Measurements from ENCODE around the gene ERP29. TPM values are rescaled to one million over a fixed set of nuclear protein-coding genes. Genes with fewer than 3 reads are reported as not detected.
"Not testable (repeated sequence)": the region's sequence is repeated elsewhere in the genome, so short reads cannot be mapped to it uniquely, and the experiment has no call there.

The ERP29 gene
- total RNA-seq, 1 donor from 2014 or later: 21.6 TPM

GRCh38 chr12:112005419-112006395 lies 7.5 kb upstream of the ERP29 start:
- Histone ChIP-seq H3K9me3 (no peaks in the 10 kb centered on the region), H3K27me3 (no peaks in the 10 kb centered on the region), H3K36me3 (peaks cover 0 to 9% of the 10 kb centered on the region in 2 donors), H3K27ac (no peak overlapping the region), H3K4me3 (no peak overlapping the region), H3K4me1 (peaks cover 0 to 16% of the 10 kb centered on the region in 2 donors)
- DNase-seq (ENCODE audit: low spot score in 2 of 2): no peak
- intact Hi-C loops (cut with DNase I): no loop called here
- no peak for TF ChIP-seq CTCF (IDR thresholded peaks at IDR 0.05)

DNA sequence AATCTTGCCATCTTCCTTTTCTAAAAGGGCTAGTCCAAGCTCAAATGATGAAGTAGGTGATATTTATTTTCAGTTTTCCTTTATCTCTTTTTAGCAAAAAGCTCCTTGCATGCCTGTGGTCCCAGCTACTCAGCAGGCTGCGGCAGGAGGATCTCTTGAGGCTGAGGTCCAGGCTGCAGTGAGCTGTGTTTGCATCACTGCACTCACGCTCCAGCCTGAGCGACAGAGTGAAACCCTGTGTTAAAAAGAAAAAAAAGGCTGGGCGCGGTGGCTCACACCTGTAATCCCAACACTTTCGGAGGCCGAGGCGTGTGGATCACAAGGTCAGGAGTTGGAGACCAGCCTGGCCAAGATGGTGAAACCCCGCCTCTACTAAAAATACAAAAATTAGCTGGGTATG lies 5.3 kb upstream of the ERP29 start:
- H3K27me3 ChIP-seq: no peaks in the 10 kb centered on the region
- H3K36me3 ChIP-seq: peaks cover 0 to 9% of the 10 kb centered on the region in 2 donors
- no peak overlapping the region for H3K27ac ChIP-seq
- no peak overlapping the region for H3K4me3 ChIP-seq
- TF ChIP-seq CTCF (IDR thresholded peaks at IDR 0.05): no peak
- H3K9me3 ChIP-seq: no peaks in the 10 kb centered on the region
- peaks cover 3 to 12% of the 10 kb centered on the region in 2 donors for H3K4me1 ChIP-seq
- no peak for DNase-seq (ENCODE audit: low spot score in 2 of 2)
- intact Hi-C loops (cut with DNase I): no loop called here

- intact Hi-C loops (cut with DNase I): no loop called here
- Histone ChIP-seq H3K4me1 (peaks cover 3 to 12% of the 10 kb centered on the region in 2 donors), H3K27ac (no peak overlapping the region), H3K9me3 (no peaks in the 10 kb centered on the region), H3K36me3 (peaks cover 0 to 9% of the 10 kb centered on the region in 2 donors), H3K27me3 (no peaks in the 10 kb centered on the region), H3K4me3 (no peak overlapping the region)
- DNase-seq (ENCODE audit: low spot score in 2 of 2): no peak
- TF ChIP-seq CTCF (IDR thresholded peaks at IDR 0.05): no peak
Measured at GRCh38 chr12:112008918-112009317, 4.3 kb upstream of the ERP29 start.

- H3K4me3 ChIP-seq; H3K27ac ChIP-seq; H3K27me3 ChIP-seq; DNase-seq (ENCODE audit: low spot score in 2 of 2); H3K36me3 ChIP-seq; intact Hi-C loops (cut with DNase I); H3K9me3 ChIP-seq: not testable (repeated sequence)
- H3K4me1 ChIP-seq: peaks cover 3 to 16% of the 10 kb centered on the region in 2 donors
Measured at GRCh38 chr12:112009596-112009995, 3.6 kb upstream of the ERP29 start.

- no peaks in the 10 kb centered on the region for H3K27me3 ChIP-seq
- DNase-seq (ENCODE audit: low spot score in 2 of 2): no peak
- no peaks in the 10 kb centered on the region for H3K9me3 ChIP-seq
- TF ChIP-seq CTCF (IDR thresholded peaks at IDR 0.05): no peak
- no peak overlapping the region for H3K4me3 ChIP-seq
- H3K4me1 ChIP-seq: peaks cover 3 to 20% of the 10 kb centered on the region in 2 donors
- intact Hi-C loops (cut with DNase I): loop anchor here (5.0 to 10.0 kb wide), 4 partner anchors 97 to 374 kb away; partner anchors contain the start of genes ACAD10, BRAP, HECTD4 and NAA25
- H3K36me3 ChIP-seq: no peaks in the 10 kb centered on the region
- peak overlapping the region in 1 of 2 donors; percentile 19 for H3K27ac ChIP-seq
Measured at GRCh38 chr12:112010415-112011344, 2.5 kb upstream of the ERP29 start.
